Spinal cord (tissue), 10 donors: ENCODE data around the gene HES4. TPM values are rescaled to one million over a fixed set of nuclear protein-coding genes. Genes with fewer than 3 reads are reported as not detected.

Experiments used
- DNase-seq, 6 donors: peaks; one replicate each; pipeline versions ENCODE4 v3.0.0 to v3.0.0-alpha.2; 2013 to 2015; ENCODE audit warnings: low spot score in 6 of 6, low read depth in 4 of 6
- H3K27ac ChIP-seq: one replicate; pipeline ENCODE4 v1.5.1; 2013; ENCODE audit warnings: low read depth, low read length, control low read depth
- H3K27me3 ChIP-seq: one replicate; pipeline ENCODE4 v1.6.1; 2013; ENCODE audit warnings: low read length; ENCODE audit not compliant: control insufficient read depth, insufficient read depth
- H3K36me3 ChIP-seq: one replicate; pipeline ENCODE4 v1.6.1; 2013; ENCODE audit warnings: low read length; ENCODE audit not compliant: control insufficient read depth, insufficient read depth
- H3K4me1 ChIP-seq: one replicate; pipeline ENCODE4 v1.6.1; 2013; ENCODE audit warnings: low read length; ENCODE audit not compliant: control insufficient read depth, insufficient read depth
- H3K4me3 ChIP-seq: one replicate; pipeline ENCODE4 v1.5.1; 2013; ENCODE audit warnings: low read depth, low read length, control low read depth
- H3K9me3 ChIP-seq: one replicate; pipeline ENCODE4 v1.6.1; 2013; ENCODE audit warnings: low read length; ENCODE audit not compliant: control insufficient read depth, insufficient read depth
- WGBS: methylation state at CpG from one replicate; pipeline ENCODE4 v1.1.5; 2013; ENCODE audit warnings: missing lambda C conversion rate; ENCODE audit not compliant: insufficient coverage; 5-methylcytosine and 5-hydroxymethylcytosine counted together
- long read RNA-seq, 4 donors: transcript quantifications; one replicate each; lab custom pipeline, GENCODE V29; 2026
- polyA plus RNA-seq, 2 donors: library from polyadenylated mRNA; unstranded; fragments of 120-200 nt; gene quantifications; one replicate each; pipeline ENCODE4 v1.2.1, GENCODE V29; 2013; ENCODE audit not compliant: insufficient read length in 2 of 2
- total RNA-seq, 2 donors: library from RNA; depleted of rRNA in 1 of 2; stranded (reverse); fragments of 120-200 nt in 1 of 2; fragments of >200 nt in 1 of 2; gene quantifications; one replicate each; pipeline versions ENCODE4 v1.2.3 to v1.2.4, GENCODE V29; 2013 to 2014
- donor health status: healthy.

The HES4 gene
- total RNA-seq (10 to 100 TPM; 12.3 to 77.1 TPM), polyA plus RNA-seq (10 to 100 TPM; 72.3 to 74.0 TPM)
- long read RNA-seq, donor 1, transcript HES4-202 (3 exons, 1,040 nt), result minor isoform, 27 of 116 reads
- long read RNA-seq, donor 1, transcript HES4-203 (2 exons, 1,038 nt), result major isoform, 63 of 116 reads
- long read RNA-seq, donor 1, transcript HES4-204 (3 exons, 667 nt), result minor isoform, 5 of 116 reads
- long read RNA-seq, donor 1, transcript HES4-201 (4 exons, 899 nt), result minor isoform, 21 of 116 reads
- long read RNA-seq, donor 1, partial matches to known transcripts, result 0 of 116 reads
- long read RNA-seq, donor 1, other reads (novel, unspliced or antisense), result 0 of 116 reads
- long read RNA-seq, donor 2, transcript HES4-201 (4 exons, 899 nt), result minor isoform, 17 of 94 reads
- long read RNA-seq, donor 2, transcript HES4-203 (2 exons, 1,038 nt), result major isoform, 37 of 94 reads
- long read RNA-seq, donor 2, transcript HES4-204 (3 exons, 667 nt), result minor isoform, 7 of 94 reads
- long read RNA-seq, donor 2, transcript HES4-202 (3 exons, 1,040 nt), result minor isoform, 28 of 94 reads
- long read RNA-seq, donor 2, partial matches to known transcripts, result 5 of 94 reads
- long read RNA-seq, donor 2, other reads (novel, unspliced or antisense), result 0 of 94 reads
- long read RNA-seq, donor 3, transcript HES4-203 (2 exons, 1,038 nt), result major isoform, 17 of 78 reads
- long read RNA-seq, donor 3, transcript HES4-202 (3 exons, 1,040 nt), result minor isoform, 11 of 78 reads
- long read RNA-seq, donor 3, transcript HES4-201 (4 exons, 899 nt), result minor isoform, 14 of 78 reads
- long read RNA-seq, donor 3, partial matches to known transcripts, result 0 of 78 reads
- long read RNA-seq, donor 3, other reads (novel, unspliced or antisense), result 32 of 78 reads
- long read RNA-seq, donor 4, transcript HES4-204 (3 exons, 667 nt), result minor isoform, 5 of 32 reads
- long read RNA-seq, donor 4, transcript HES4-203 (2 exons, 1,038 nt), result major isoform, 19 of 32 reads
- long read RNA-seq, donor 4, transcript HES4-202 (3 exons, 1,040 nt), result minor isoform, 5 of 32 reads
- long read RNA-seq, donor 4, partial matches to known transcripts, result 0 of 32 reads
- long read RNA-seq, donor 4, other reads (novel, unspliced or antisense), result 0 of 32 reads

GRCh38 chr1:999725-1000356, at the start of gene HES4:
TSS of gene HES4 (minus strand) at chr1:1000097. CDS start at chr1:999973, 124 bp downstream.
- peak in 5 of 6 donors; percentile 75 to 97 (median 84) for DNase-seq
- peaks cover 59% of the 10 kb centered on the region for H3K4me1 ChIP-seq

GRCh38 chr1:1048765-1049164, 48.9 kb upstream of the HES4 start:
- WGBS, result 89% methylated on average over 17 of the region's 28 CpGs
- no peak for DNase-seq
- Histone ChIP-seq H3K27me3 (no peaks in the 10 kb centered on the region), H3K9me3 (no peaks in the 10 kb centered on the region), H3K36me3 (peaks cover 100% of the 10 kb centered on the region), H3K4me3 (no peak overlapping the region), H3K4me1 (no peaks in the 10 kb centered on the region), H3K27ac (no peak overlapping the region)

More at GRCh38 chr1:999725-1000356, at the start of gene HES4:
- Histone ChIP-seq H3K27ac (peak within 1 kb of the TSS; percentile 99), H3K9me3 (no peaks in the 10 kb centered on the region), H3K27me3 (peaks cover 3% of the 10 kb centered on the region), H3K36me3 (peaks cover 41% of the 10 kb centered on the region), H3K4me3 (peak within 1 kb of the TSS; percentile 73)
- under 1% methylated on average over 94 of the region's 95 CpGs for WGBS

GRCh38 chr1:1047963-1048362, 48.1 kb upstream of the HES4 start:
- H3K27ac ChIP-seq, result no peak overlapping the region
- H3K4me3 ChIP-seq, result no peak overlapping the region
- 93% methylated on average over 23 of the region's 25 CpGs for WGBS
- no peak for DNase-seq
- peaks cover 100% of the 10 kb centered on the region for H3K36me3 ChIP-seq
- H3K27me3 ChIP-seq, result no peaks in the 10 kb centered on the region
- H3K4me1 ChIP-seq, result no peaks in the 10 kb centered on the region
- H3K9me3 ChIP-seq, result no peaks in the 10 kb centered on the region

- DNase-seq, result no peak
- Histone ChIP-seq H3K36me3 (peaks cover 100% of the 10 kb centered on the region), H3K27me3 (no peaks in the 10 kb centered on the region), H3K4me3 (no peak overlapping the region), H3K4me1 (no peaks in the 10 kb centered on the region), H3K27ac (no peak overlapping the region), H3K9me3 (no peaks in the 10 kb centered on the region)
- WGBS, result 97% methylated on average over 19 of the region's 19 CpGs
Measured at GRCh38 chr1:1047407-1047806, 47.5 kb upstream of the HES4 start.

GRCh38 chr1:1046767-1047166, 46.9 kb upstream of the HES4 start:
- Histone ChIP-seq H3K4me3 (no peak overlapping the region), H3K27me3 (no peaks in the 10 kb centered on the region), H3K4me1 (no peaks in the 10 kb centered on the region), H3K27ac (no peak overlapping the region), H3K9me3 (no peaks in the 10 kb centered on the region), H3K36me3 (peaks cover 100% of the 10 kb centered on the region)
- DNase-seq, result no peak
- WGBS, result 96% methylated on average over 26 of the region's 26 CpGs

- Histone ChIP-seq H3K27me3 (no peaks in the 10 kb centered on the region), H3K36me3 (peaks cover 99% of the 10 kb centered on the region), H3K27ac (no peak overlapping the region), H3K4me1 (no peaks in the 10 kb centered on the region), H3K4me3 (no peak overlapping the region), H3K9me3 (no peaks in the 10 kb centered on the region)
- WGBS, result 96% methylated on average over 18 of the region's 20 CpGs
- DNase-seq, result no peak
Measured at GRCh38 chr1:1046243-1046642, 46.3 kb upstream of the HES4 start.

- peaks cover 89% of the 10 kb centered on the region for H3K36me3 ChIP-seq
- no peak overlapping the region for H3K27ac ChIP-seq
- no peak for DNase-seq
- H3K27me3 ChIP-seq, result peaks cover 1% of the 10 kb centered on the region
- H3K4me1 ChIP-seq, result peaks cover 5% of the 10 kb centered on the region
- H3K4me3 ChIP-seq, result no peak overlapping the region
- no peaks in the 10 kb centered on the region for H3K9me3 ChIP-seq
- 94% methylated on average over 22 of the region's 23 CpGs for WGBS
Measured at GRCh38 chr1:1045129-1045528, 45.2 kb upstream of the HES4 start.

- DNase-seq, result no peak
- H3K36me3 ChIP-seq, result peaks cover 83% of the 10 kb centered on the region
- H3K27ac ChIP-seq, result no peak overlapping the region
- 94% methylated on average over 32 of the region's 34 CpGs for WGBS
- peaks cover 11% of the 10 kb centered on the region for H3K4me1 ChIP-seq
- H3K9me3 ChIP-seq, result no peaks in the 10 kb centered on the region
- H3K27me3 ChIP-seq, result peaks cover 4% of the 10 kb centered on the region
- no peak overlapping the region for H3K4me3 ChIP-seq
Measured at GRCh38 chr1:1044455-1045078, 44.7 kb upstream of the HES4 start.

GRCh38 chr1:1043921-1044320, 44.0 kb upstream of the HES4 start:
- Histone ChIP-seq H3K4me1 (peaks cover 17% of the 10 kb centered on the region), H3K27ac (no peak overlapping the region), H3K4me3 (no peak overlapping the region), H3K27me3 (peaks cover 4% of the 10 kb centered on the region), H3K9me3 (no peaks in the 10 kb centered on the region), H3K36me3 (peaks cover 80% of the 10 kb centered on the region)
- no peak for DNase-seq
- 96% methylated on average over 33 of the region's 33 CpGs for WGBS
